Sciatic nerve (tissue), 2 donors: ENCODE measurements around the gene RNF213. TPM values are rescaled to one million over a fixed set of nuclear protein-coding genes. Genes with fewer than 3 reads are reported as not detected.

Experiments used
- ATAC-seq: fragments of 200-7000 bp; cut with Tn5 transposase; one replicate; pipeline ENCODE4 v1.9.1; 2020; ENCODE audit warnings: mild to moderate bottlenecking, moderate library complexity
- DNase-seq: peaks from one replicate; pipeline ENCODE4 v3.0.0-alpha.2; 2020; ENCODE audit warnings: low spot score
- intact Hi-C: fragments of 100-400 bp; cut with DNase I; formaldehyde crosslinking; loops from one replicate; pipeline ENCODE4 v1.14.2; 2022
- total RNA-seq: library from RNA; stranded (reverse); fragmentation: NEBNext Ultra II Directional; extraction: Animal tissue kit (Norgen Biotek cat#: 25700); gene quantifications from one replicate; pipeline ENCODE4 v1.2.1, GENCODE V29; 2021
- donor health status: DM: no; HTN: no; CAD: no.
- donor health status: DM: no; HTN: no; CAD: no.

RNF213 gene
- total RNA-seq, 1 donor from 2014 or later = 178 TPM

GRCh38 chr17:80372456-80372855, 111.8 kb downstream of the RNF213 start:
- DNase-seq (no peak), ATAC-seq (no peak)
- intact Hi-C loops = no loop called here

GRCh38 chr17:80372922-80373570, 112.4 kb downstream of the RNF213 start:
- intact Hi-C loops = no loop called here
- ATAC-seq (no peak), DNase-seq (no peak)

- ATAC-seq (no peak), DNase-seq (peak; percentile 51)
- intact Hi-C loops = no loop called here
Measured at GRCh38 chr17:80374039-80374731, 113.5 kb downstream of the RNF213 start.

GRCh38 chr17:80374732-80375585, 114.3 kb downstream of the RNF213 start:
- intact Hi-C loops = no loop called here
- DNase-seq (peak; percentile 25), ATAC-seq (no peak)

GRCh38 chr17:80376531-80376930, 115.9 kb downstream of the RNF213 start:
- no peak for DNase-seq
- intact Hi-C loops = no loop called here
- ATAC-seq = no peak

GRCh38 chr17:80377798-80378197, 117.1 kb downstream of the RNF213 start:
- ATAC-seq (peak; percentile 25), DNase-seq (peak; percentile 53)
- intact Hi-C loops = no loop called here

- DNase-seq (peak; percentile 25), ATAC-seq (no peak)
Measured at GRCh38 chr17:80379348-80379747, 118.7 kb downstream of the RNF213 start.

GRCh38 chr17:80380068-80380467, 119.4 kb downstream of the RNF213 start:
- intact Hi-C loops = no loop called here
- DNase-seq (no peak), ATAC-seq (no peak)

More at GRCh38 chr17:80379348-80379747, 118.7 kb downstream of the RNF213 start:
- intact Hi-C loops = no loop called here

GRCh38 chr17:80380555-80381002, 119.9 kb downstream of the RNF213 start:
- DNase-seq (peak; percentile 53), ATAC-seq (no peak)
- intact Hi-C loops = no loop called here

- ATAC-seq = no peak
- peak; percentile 42 for DNase-seq
- intact Hi-C loops = no loop called here
Measured at GRCh38 chr17:80381416-80381923, 120.8 kb downstream of the RNF213 start.

- intact Hi-C loops = no loop called here
- ATAC-seq = no peak
- peak; percentile 3 for DNase-seq
Measured at GRCh38 chr17:80382446-80382845, 121.8 kb downstream of the RNF213 start.

- no peak for DNase-seq
- no peak for ATAC-seq
- intact Hi-C loops = no loop called here
Measured at GRCh38 chr17:80382956-80383355, 122.3 kb downstream of the RNF213 start.

- DNase-seq (peak; percentile 51), ATAC-seq (no peak)
- intact Hi-C loops = no loop called here
Measured at GRCh38 chr17:80384078-80384960, 123.7 kb downstream of the RNF213 start.

GRCh38 chr17:80385046-80385445, 124.4 kb downstream of the RNF213 start:
- ATAC-seq (no peak), DNase-seq (peak; percentile 43)
- intact Hi-C loops = no loop called here

GRCh38 chr17:80386341-80386740, 125.7 kb downstream of the RNF213 start:
- ATAC-seq (no peak), DNase-seq (no peak)
- intact Hi-C loops = no loop called here

- DNase-seq (no peak), ATAC-seq (no peak)
- intact Hi-C loops = no loop called here
Measured at GRCh38 chr17:80387071-80387470, 126.4 kb downstream of the RNF213 start.

GRCh38 chr17:80388175-80388574, 127.5 kb downstream of the RNF213 start:
- intact Hi-C loops = no loop called here
- ATAC-seq (no peak), DNase-seq (no peak)

- DNase-seq (no peak), ATAC-seq (no peak)
- intact Hi-C loops = no loop called here
Measured at GRCh38 chr17:80388601-80389000, 127.9 kb downstream of the RNF213 start.
